WTC11 (cell line): ENCODE measurements around the gene ALDH3B1. TPM values are rescaled to one million over a fixed set of nuclear protein-coding genes. Genes with fewer than 3 reads are reported as not detected.

Source experiments
- AFF4 ChIP-seq: sonication (generic); formaldehyde crosslinking; IDR thresholded peaks from 2 replicates; pipeline ENCODE4 v1.8.1; 2023; ENCODE audit warnings: mild to moderate bottlenecking, missing genetic modification reagents, borderline replicate concordance
- ARID4B ChIP-seq: sonication (generic); formaldehyde crosslinking; IDR thresholded peaks from 2 replicates; pipeline ENCODE4 v1.8.0; 2023; ENCODE audit warnings: missing genetic modification reagents, mild to moderate bottlenecking, borderline replicate concordance
- E2F1 ChIP-seq: sonication (generic); formaldehyde crosslinking; IDR thresholded peaks from 2 replicates; pipeline ENCODE4 v1.8.0; 2022; ENCODE audit warnings: mild to moderate bottlenecking, missing genetic modification reagents
- E2F5 ChIP-seq: sonication (generic); formaldehyde crosslinking; IDR thresholded peaks from 2 replicates; pipeline ENCODE4 v1.8.1; 2022; ENCODE audit warnings: mild to moderate bottlenecking, moderate library complexity, missing genetic modification reagents
- FOXK1 ChIP-seq: sonication (generic); formaldehyde crosslinking; IDR thresholded peaks from 2 replicates; pipeline ENCODE4 v1.8.0; 2022; ENCODE audit warnings: mild to moderate bottlenecking, moderate library complexity, missing genetic modification reagents
- HMGXB4 ChIP-seq: sonication (generic); formaldehyde crosslinking; IDR thresholded peaks from 2 replicates; pipeline ENCODE4 v1.8.1; 2023; ENCODE audit warnings: mild to moderate bottlenecking, moderate library complexity, missing genetic modification reagents
- IRF2 ChIP-seq: sonication (generic); formaldehyde crosslinking; IDR thresholded peaks from 2 replicates; pipeline ENCODE4 v1.8.0; 2022; ENCODE audit warnings: low read depth, missing genetic modification reagents, borderline replicate concordance
- JAZF1 ChIP-seq: fragments of 250-450 bp; sonication (Bioruptor Pico); IDR thresholded peaks from 2 replicates; pipeline ENCODE4 v1.9.0; 2021; ENCODE audit warnings: moderate library complexity, mild to moderate bottlenecking, inconsistent platforms
- MAX ChIP-seq: sonication (generic); formaldehyde crosslinking; IDR thresholded peaks from 2 replicates; pipeline ENCODE4 v1.8.0; 2022; ENCODE audit warnings: mild to moderate bottlenecking, missing genetic modification reagents
- NR3C1 ChIP-seq: sonication (generic); formaldehyde crosslinking; conservative IDR thresholded peaks from 2 replicates; pipeline ENCODE4 v1.8.1; 2023; ENCODE audit warnings: low read depth, mild to moderate bottlenecking, missing genetic modification reagents
- ZNF232 ChIP-seq: sonication (generic); formaldehyde crosslinking; IDR thresholded peaks from 2 replicates; pipeline ENCODE4 v1.8.0; 2022; ENCODE audit warnings: mild to moderate bottlenecking, missing genetic modification reagents
- ZNF396 ChIP-seq: fragments of 250-450 bp; sonication (Bioruptor Pico); IDR thresholded peaks from 2 replicates; pipeline ENCODE4 v1.8.0; 2021; ENCODE audit warnings: mild to moderate bottlenecking, moderate library complexity, borderline replicate concordance
- total RNA-seq: library from RNA; stranded (reverse); gene quantifications from 3 replicates; pipeline ENCODE4 v1.2.3, GENCODE V29; 2021

Gene ALDH3B1
- total RNA-seq, 1 experiment from 2014 or later, result 0.46 TPM

GRCh38 chr11:68041617-68042218 lies 31.6 kb downstream of the ALDH3B1 start (continued):
- TF ChIP-seq AFF4 (CRISPR knock-in tag), result no peak
- TF ChIP-seq NR3C1 (CRISPR knock-in tag), result no peak
- no peak for TF ChIP-seq MAX (CRISPR knock-in tag)
- TF ChIP-seq IRF2 (CRISPR knock-in tag), result no peak
- no peak for TF ChIP-seq HMGXB4 (CRISPR knock-in tag)
- no peak for TF ChIP-seq ZNF232 (CRISPR knock-in tag)
- no peak for TF ChIP-seq ARID4B (CRISPR knock-in tag)
- TF ChIP-seq E2F1 (CRISPR knock-in tag), result no peak
- TF ChIP-seq JAZF1, result no peak
- TF ChIP-seq FOXK1 (CRISPR knock-in tag), result no peak
- TF ChIP-seq E2F5, result no peak
- TF ChIP-seq ZNF396 (CRISPR knock-in tag), result no peak
